MM.1S (cell line): ENCODE data around the gene CCDC192.

Experiments used
- DNase-seq: peaks from one replicate; pipeline ENCODE4 v3.0.0-alpha.2; 2015
- H2AFZ ChIP-seq: fragments of 300-600 bp; sonication (generic); 2 replicates; pipeline ENCODE4 v1.6.0; 2016; ENCODE audit warnings: antibody characterized with exemption, low read length
- H3F3A ChIP-seq: fragments of 300-600 bp; sonication (generic); 2 replicates; pipeline ENCODE4 v1.6.1; 2016; ENCODE audit warnings: mild to moderate bottlenecking, antibody characterized with exemption, low read length, moderate library complexity, mixed read lengths; ENCODE audit not compliant: insufficient read depth
- H3K27ac ChIP-seq: fragments of 300-600 bp; sonication (generic); 2 replicates; pipeline ENCODE4 v1.5.1; 2016; ENCODE audit warnings: mild to moderate bottlenecking, low read length
- H3K27me3 ChIP-seq: fragments of 300-600 bp; sonication (generic); replicated peaks from 2 replicates; pipeline ENCODE4 v1.6.0; 2016; ENCODE audit warnings: low read length; ENCODE audit not compliant: insufficient read depth
- H3K36me3 ChIP-seq: fragments of 300-600 bp; sonication (generic); replicated peaks from 2 replicates; pipeline ENCODE4 v1.6.1; 2016; ENCODE audit warnings: mild to moderate bottlenecking, low read length, mixed read lengths; ENCODE audit not compliant: insufficient read depth
- H3K4me1 ChIP-seq: fragments of 300-600 bp; sonication (generic); 2 replicates; pipeline ENCODE4 v1.6.1; 2016; ENCODE audit warnings: low read length, mixed read lengths
- H3K4me2 ChIP-seq: fragments of 300-600 bp; sonication (generic); 2 replicates; pipeline ENCODE4 v1.6.0; 2016; ENCODE audit warnings: low read depth, low read length
- H3K4me3 ChIP-seq: fragments of 300-600 bp; sonication (generic); 2 replicates; pipeline ENCODE4 v1.5.1; 2016; ENCODE audit warnings: low read length, mixed read lengths
- H3K79me2 ChIP-seq: fragments of 300-600 bp; sonication (generic); 2 replicates; pipeline ENCODE4 v1.6.1; 2016; ENCODE audit warnings: mixed run types, low read length, mixed read lengths
- H3K9ac ChIP-seq: fragments of 300-600 bp; sonication (generic); 2 replicates; pipeline ENCODE4 v1.6.1; 2016; ENCODE audit warnings: low read length, mixed read lengths
- H3K9me2 ChIP-seq: fragments of 300-600 bp; sonication (generic); replicated peaks from 2 replicates; pipeline ENCODE4 v1.6.1; 2016; ENCODE audit warnings: mild to moderate bottlenecking, low read length, mixed read lengths; ENCODE audit not compliant: insufficient read depth
- H3K9me3 ChIP-seq: fragments of 300-600 bp; sonication (generic); replicated peaks from 2 replicates; pipeline ENCODE4 v1.6.1; 2016; ENCODE audit warnings: mild to moderate bottlenecking, low read length, mixed read lengths; ENCODE audit not compliant: insufficient read depth
- H4K20me1 ChIP-seq: fragments of 300-600 bp; sonication (generic); 2 replicates; pipeline ENCODE4 v1.6.1; 2016; ENCODE audit warnings: mild to moderate bottlenecking, low read length, moderate library complexity, mixed read lengths; ENCODE audit not compliant: insufficient read depth
- EZH2 ChIP-seq: fragments of 300-600 bp; sonication (generic); optimal IDR thresholded peaks from 2 replicates; pipeline ENCODE3; 2017; ENCODE audit warnings: low read depth, mild to moderate bottlenecking, antibody characterized with exemption, low read length, mixed read lengths
- EZH2phosphoT487 ChIP-seq: fragments of 300-600 bp; sonication (generic); IDR thresholded peaks from 2 replicates; pipeline ENCODE4 v1.6.1; 2018; ENCODE audit warnings: antibody characterized with exemption, low read length
- TF ChIP-seq, protein P1 (sequence below): fragments of 300-600 bp; sonication (generic); IDR thresholded peaks from 2 replicates; pipeline ENCODE4 v1.5.1; 2016; ENCODE audit warnings: antibody characterized with exemption, low read length, mixed read lengths

The CCDC192 gene

DNA sequence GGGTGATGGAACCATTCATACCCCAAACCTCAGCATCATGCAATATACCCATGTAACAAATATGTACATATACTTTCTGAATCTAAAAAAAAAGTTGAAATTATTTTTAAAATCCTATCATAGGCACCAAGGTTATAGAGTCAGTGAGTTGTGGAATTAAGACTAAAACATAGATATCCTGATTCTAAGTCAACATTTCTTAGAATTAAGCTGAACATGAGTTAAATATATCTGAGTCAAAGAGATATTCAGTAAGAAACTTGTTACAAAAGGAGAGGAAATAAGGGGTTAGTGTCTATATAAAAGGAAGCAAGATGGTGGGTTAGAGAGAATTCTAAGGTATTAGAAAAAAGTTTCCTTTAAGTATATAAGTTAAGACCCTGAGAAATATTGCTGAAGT is 89.9 kb downstream of the CCDC192 start:
- Histone ChIP-seq H4K20me1 (no peaks in the 10 kb centered on the region), H3K4me3 (no peak overlapping the region), H3K27ac (no peak overlapping the region), H3K9me2 (no peaks in the 10 kb centered on the region), H2AFZ (no peak overlapping the region), H3K9me3 (no peaks in the 10 kb centered on the region), H3K79me2 (no peaks in the 10 kb centered on the region), H3K27me3 (no peaks in the 10 kb centered on the region), H3F3A (no peaks in the 10 kb centered on the region), H3K36me3 (no peaks in the 10 kb centered on the region), H3K9ac (no peak overlapping the region), H3K4me2 (no peak overlapping the region), H3K4me1 (no peaks in the 10 kb centered on the region)
- TF ChIP-seq EZH2 (no peak), EZH2phosphoT487 (no peak)
- TF ChIP-seq, protein P1, sequence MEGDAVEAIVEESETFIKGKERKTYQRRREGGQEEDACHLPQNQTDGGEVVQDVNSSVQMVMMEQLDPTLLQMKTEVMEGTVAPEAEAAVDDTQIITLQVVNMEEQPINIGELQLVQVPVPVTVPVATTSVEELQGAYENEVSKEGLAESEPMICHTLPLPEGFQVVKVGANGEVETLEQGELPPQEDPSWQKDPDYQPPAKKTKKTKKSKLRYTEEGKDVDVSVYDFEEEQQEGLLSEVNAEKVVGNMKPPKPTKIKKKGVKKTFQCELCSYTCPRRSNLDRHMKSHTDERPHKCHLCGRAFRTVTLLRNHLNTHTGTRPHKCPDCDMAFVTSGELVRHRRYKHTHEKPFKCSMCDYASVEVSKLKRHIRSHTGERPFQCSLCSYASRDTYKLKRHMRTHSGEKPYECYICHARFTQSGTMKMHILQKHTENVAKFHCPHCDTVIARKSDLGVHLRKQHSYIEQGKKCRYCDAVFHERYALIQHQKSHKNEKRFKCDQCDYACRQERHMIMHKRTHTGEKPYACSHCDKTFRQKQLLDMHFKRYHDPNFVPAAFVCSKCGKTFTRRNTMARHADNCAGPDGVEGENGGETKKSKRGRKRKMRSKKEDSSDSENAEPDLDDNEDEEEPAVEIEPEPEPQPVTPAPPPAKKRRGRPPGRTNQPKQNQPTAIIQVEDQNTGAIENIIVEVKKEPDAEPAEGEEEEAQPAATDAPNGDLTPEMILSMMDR, result no peak
- no peak for DNase-seq

DNA sequence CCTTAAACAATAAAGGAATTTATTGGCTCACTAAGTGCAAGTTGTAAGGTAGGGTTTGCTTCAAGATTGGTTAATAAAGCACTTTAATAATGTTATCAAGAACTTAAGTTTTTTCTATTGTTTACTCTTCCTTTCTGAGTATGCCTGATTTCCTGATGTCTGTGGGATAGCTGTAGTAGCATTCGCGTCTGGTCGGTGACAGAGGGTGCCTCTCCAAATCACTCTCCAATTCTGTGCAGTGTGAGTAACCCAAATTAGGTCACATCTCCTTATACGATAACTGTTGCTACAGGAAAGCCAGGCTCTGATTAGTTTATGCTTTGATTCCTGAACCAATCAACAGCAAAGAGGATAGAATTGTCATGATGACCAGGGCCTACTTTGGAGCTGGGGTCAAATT is 90.7 kb downstream of the CCDC192 start:
- Histone ChIP-seq H3K9ac (no peak overlapping the region), H3K4me3 (no peak overlapping the region), H3K36me3 (no peaks in the 10 kb centered on the region), H4K20me1 (no peaks in the 10 kb centered on the region), H2AFZ (no peak overlapping the region), H3K27ac (no peak overlapping the region), H3K4me2 (no peak overlapping the region), H3F3A (no peaks in the 10 kb centered on the region), H3K4me1 (no peaks in the 10 kb centered on the region), H3K79me2 (no peaks in the 10 kb centered on the region), H3K9me3 (no peaks in the 10 kb centered on the region), H3K27me3 (no peaks in the 10 kb centered on the region), H3K9me2 (no peaks in the 10 kb centered on the region)
- DNase-seq, result no peak
- TF ChIP-seq, protein P1, result no peak
- TF ChIP-seq EZH2phosphoT487 (no peak), EZH2 (no peak)

DNA sequence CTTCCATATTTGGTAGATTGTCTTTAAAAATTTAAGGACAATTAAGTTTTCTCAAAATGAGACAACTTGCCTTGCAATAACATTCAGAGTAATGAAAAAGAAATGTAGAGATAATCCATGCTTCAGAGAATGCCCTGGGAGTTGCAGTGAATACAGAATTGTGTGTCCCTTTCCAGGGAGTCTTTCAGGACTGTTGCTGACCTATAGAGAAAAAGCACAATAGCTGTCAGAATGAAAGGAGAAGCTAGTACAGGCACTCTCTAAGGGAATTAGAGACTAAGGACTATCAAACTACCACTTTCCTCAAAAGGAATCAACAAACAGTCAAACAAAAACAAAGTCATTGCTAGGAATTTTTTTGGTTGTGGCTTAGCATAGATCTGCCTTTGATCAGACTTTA is 93.0 kb downstream of the CCDC192 start:
- no peaks in the 10 kb centered on the region for H4K20me1 ChIP-seq
- no peak overlapping the region for H3K27ac ChIP-seq
- no peak for DNase-seq
- H3F3A ChIP-seq, result no peaks in the 10 kb centered on the region
- H3K4me2 ChIP-seq, result no peak overlapping the region
- TF ChIP-seq EZH2phosphoT487 (no peak), EZH2 (no peak)
- TF ChIP-seq, protein P1, result no peak
- H3K36me3 ChIP-seq, result no peaks in the 10 kb centered on the region
- H3K9ac ChIP-seq, result no peak overlapping the region
- H3K9me3 ChIP-seq, result no peaks in the 10 kb centered on the region
- H3K4me3 ChIP-seq, result no peak overlapping the region
- no peaks in the 10 kb centered on the region for H3K79me2 ChIP-seq
- no peak overlapping the region for H2AFZ ChIP-seq
- no peaks in the 10 kb centered on the region for H3K27me3 ChIP-seq
- no peaks in the 10 kb centered on the region for H3K9me2 ChIP-seq
- no peaks in the 10 kb centered on the region for H3K4me1 ChIP-seq
